Epithelial cell of proximal tubule (primary cell): ENCODE measurements around the gene FUBP3. TPM values are rescaled to one million over a fixed set of nuclear protein-coding genes. Genes with fewer than 3 reads are reported as not detected.

Experiments
- DNase-seq: peaks from one replicate; pipeline ENCODE4 v3.0.0-alpha.2; 2011; ENCODE audit warnings: low read depth
- H3K4me3 ChIP-seq: 2 replicates; pipeline ENCODE4 v1.5.1; 2011; ENCODE audit warnings: low read depth, mild to moderate bottlenecking, low read length
- CTCF ChIP-seq: conservative IDR thresholded peaks from 2 replicates; pipeline ENCODE4 v1.5.1; 2012; ENCODE audit warnings: low read depth, mild to moderate bottlenecking, low read length
- total RNA-seq: library from RNA; depleted of rRNA; stranded (reverse); fragments of >200 nt; gene quantifications from 2 replicates; pipeline ENCODE4 v1.2.3, GENCODE V29; 2015

The FUBP3 gene
- total RNA-seq, 1 donor from 2014 or later, result 22.7 TPM

- DNase-seq, result no peak
- H3K4me3 ChIP-seq, result no peak overlapping the region
- no peak for TF ChIP-seq CTCF
Measured at GRCh38 chr9:130604295-130604694, 24.9 kb downstream of the FUBP3 start.

GRCh38 chr9:130606887-130607600 is 27.7 kb downstream of the FUBP3 start:
- no peak for DNase-seq
- no peak for TF ChIP-seq CTCF
- H3K4me3 ChIP-seq, result no peak overlapping the region

- no peak overlapping the region for H3K4me3 ChIP-seq
- DNase-seq, result no peak
Measured at GRCh38 chr9:130607640-130608420, 28.5 kb downstream of the FUBP3 start.

GRCh38 chr9:130608554-130609134 is 29.3 kb downstream of the FUBP3 start:
- TF ChIP-seq CTCF, result no peak
- DNase-seq, result no peak
- H3K4me3 ChIP-seq, result no peak overlapping the region

More at GRCh38 chr9:130607640-130608420, 28.5 kb downstream of the FUBP3 start:
- TF ChIP-seq CTCF, result no peak

- H3K4me3 ChIP-seq, result no peak overlapping the region
- no peak for TF ChIP-seq CTCF
Measured at GRCh38 chr9:130609163-130609562, 29.8 kb downstream of the FUBP3 start.

GRCh38 chr9:130610862-130611707 is 31.7 kb downstream of the FUBP3 start:
- no peak for DNase-seq
- H3K4me3 ChIP-seq, result no peak overlapping the region
- TF ChIP-seq CTCF, result no peak

More at GRCh38 chr9:130609163-130609562, 29.8 kb downstream of the FUBP3 start:
- DNase-seq, result no peak
